ENCODE data around the gene DNER. TPM values are rescaled to one million over a fixed set of nuclear protein-coding genes. Genes with fewer than 3 reads are reported as not detected.

Gene DNER
- total and polyA plus RNA-seq, 5 donors = 13.6 to 41.1 (median 27.2) TPM

- WGBS = 94% methylated on average over 2 of the region's 2 CpGs
- DNase-seq = no peak
- intact Hi-C loops (cut with DNase I) = loop anchor here in 3 of 4 donors (10.0 kb wide), 2 partner anchors 147 to 277 kb away; partner anchors contain the start of gene DNER (in 1 of the 3)
- Histone ChIP-seq H3K4me3 (ENCODE audit: low read length) (no peak overlapping the region), H3K27me3 (ENCODE audit: control insufficient read depth, insufficient read depth) (no peaks in the 10 kb centered on the region), H3K9me3 (ENCODE audit: control insufficient read depth, low read length) (no peaks in the 10 kb centered on the region), H3K27ac (ENCODE audit: low read length) (no peak overlapping the region), H3K4me1 (ENCODE audit: control insufficient read depth, insufficient read depth, low read length) (no peaks in the 10 kb centered on the region)
- ATAC-seq = no peak
These were observed 276.9 kb downstream of the DNER start for GRCh38 chr2:229437467-229437866.

- Histone ChIP-seq H3K4me3 (ENCODE audit: low read length) (no peak overlapping the region), H3K27me3 (ENCODE audit: control insufficient read depth, insufficient read depth) (no peaks in the 10 kb centered on the region), H3K27ac (ENCODE audit: low read length) (no peak overlapping the region), H3K4me1 (ENCODE audit: control insufficient read depth, insufficient read depth, low read length) (no peaks in the 10 kb centered on the region), H3K9me3 (ENCODE audit: control insufficient read depth, low read length) (no peaks in the 10 kb centered on the region)
- intact Hi-C loops (cut with DNase I) = loop anchor here (5.0 to 10.0 kb wide), 3 partner anchors 151 to 283 kb away; partner anchors contain the start of gene DNER (in 1 of the 4)
- DNase-seq = no peak
- ATAC-seq = peak in 1 of 2 donors; percentile 36
- 44% methylated on average over 2 of the region's 2 CpGs for WGBS
These were observed 280.2 kb downstream of the DNER start for GRCh38 chr2:229434187-229434586.

- intact Hi-C loops (cut with DNase I) = loop anchor here (5.0 to 10.0 kb wide), 3 partner anchors 151 to 284 kb away; partner anchors contain the start of gene DNER (in 1 of the 4)
- Histone ChIP-seq H3K27me3 (ENCODE audit: control insufficient read depth, insufficient read depth) (no peaks in the 10 kb centered on the region), H3K4me1 (ENCODE audit: control insufficient read depth, insufficient read depth, low read length) (no peaks in the 10 kb centered on the region), H3K9me3 (ENCODE audit: control insufficient read depth, low read length) (no peaks in the 10 kb centered on the region), H3K4me3 (ENCODE audit: low read length) (no peak overlapping the region), H3K27ac (ENCODE audit: low read length) (no peak overlapping the region)
- 77% methylated on average over 5 of the region's 5 CpGs for WGBS
- DNase-seq (no peak), ATAC-seq (no peak)
These were observed 281.0 kb downstream of the DNER start for GRCh38 chr2:229433351-229433750.

GRCh38 chr2:229431327-229431954, 282.9 kb downstream of the DNER start:
- no peaks in the 10 kb centered on the region for H3K9me3 ChIP-seq (ENCODE audit: control insufficient read depth, low read length)
- DNase-seq = no peak
- intact Hi-C loops (cut with DNase I) = loop anchor here (2.0 to 10.0 kb wide), 4 partner anchors 153 to 286 kb away; partner anchors contain the start of gene DNER (in 1 of the 4)
- no peak overlapping the region for H3K4me3 ChIP-seq (ENCODE audit: low read length)
- no peaks in the 10 kb centered on the region for H3K27me3 ChIP-seq (ENCODE audit: control insufficient read depth, insufficient read depth)
- H3K27ac ChIP-seq (ENCODE audit: low read length) = peak overlapping the region; percentile 19
- WGBS = 25% methylated on average over 2 of the region's 2 CpGs
- H3K4me1 ChIP-seq (ENCODE audit: control insufficient read depth, insufficient read depth, low read length) = no peaks in the 10 kb centered on the region
- peak in 1 of 2 donors; percentile 21 for ATAC-seq

GRCh38 chr2:229429589-229429988, 284.8 kb downstream of the DNER start:
- DNase-seq (peak in 2 of 3 donors; percentile 35 to 65), ATAC-seq (peak; percentile 25 to 78)
- Histone ChIP-seq H3K4me1 (ENCODE audit: control insufficient read depth, insufficient read depth, low read length) (no peaks in the 10 kb centered on the region), H3K27me3 (ENCODE audit: control insufficient read depth, insufficient read depth) (no peaks in the 10 kb centered on the region), H3K27ac (ENCODE audit: low read length) (peak overlapping the region; percentile 30), H3K9me3 (ENCODE audit: control insufficient read depth, low read length) (no peaks in the 10 kb centered on the region), H3K4me3 (ENCODE audit: low read length) (no peak overlapping the region)
- WGBS = 52% methylated on average over 5 of the region's 5 CpGs
- intact Hi-C loops (cut with DNase I) = no loop called here

GRCh38 chr2:229426464-229426863, 287.9 kb downstream of the DNER start:
- 82% methylated on average over 6 of the region's 6 CpGs for WGBS
- no peak overlapping the region for H3K27ac ChIP-seq (ENCODE audit: low read length)
- no peak for DNase-seq
- H3K4me3 ChIP-seq (ENCODE audit: low read length) = no peak overlapping the region
- no peaks in the 10 kb centered on the region for H3K9me3 ChIP-seq (ENCODE audit: control insufficient read depth, low read length)
- no peaks in the 10 kb centered on the region for H3K4me1 ChIP-seq (ENCODE audit: control insufficient read depth, insufficient read depth, low read length)
- intact Hi-C loops (cut with DNase I) = no loop called here
- no peak for ATAC-seq
- no peaks in the 10 kb centered on the region for H3K27me3 ChIP-seq (ENCODE audit: control insufficient read depth, insufficient read depth)

GRCh38 chr2:229425598-229425997, 288.8 kb downstream of the DNER start:
- intact Hi-C loops (cut with DNase I) = no loop called here
- Histone ChIP-seq H3K9me3 (ENCODE audit: control insufficient read depth, low read length) (no peaks in the 10 kb centered on the region), H3K4me1 (ENCODE audit: control insufficient read depth, insufficient read depth, low read length) (no peaks in the 10 kb centered on the region), H3K27ac (ENCODE audit: low read length) (no peak overlapping the region), H3K27me3 (ENCODE audit: control insufficient read depth, insufficient read depth) (no peaks in the 10 kb centered on the region), H3K4me3 (ENCODE audit: low read length) (no peak overlapping the region)
- ATAC-seq = no peak
- WGBS = 72% methylated on average over 9 of the region's 9 CpGs
- peak in 1 of 3 donors; percentile 29 for DNase-seq

- H3K9me3 ChIP-seq (ENCODE audit: control insufficient read depth, low read length) = no peaks in the 10 kb centered on the region
These were observed 292.3 kb downstream of the DNER start for GRCh38 chr2:229422063-229422462.

GRCh38 chr2:229419158-229419557, 295.2 kb downstream of the DNER start:
- H3K27me3 ChIP-seq (ENCODE audit: control insufficient read depth, insufficient read depth) = no peaks in the 10 kb centered on the region
- peaks cover 6% of the 10 kb centered on the region for H3K4me1 ChIP-seq (ENCODE audit: control insufficient read depth, insufficient read depth, low read length)
- H3K4me3 ChIP-seq (ENCODE audit: low read length) = no peak overlapping the region
- intact Hi-C loops (cut with DNase I) = no loop called here
- H3K27ac ChIP-seq (ENCODE audit: low read length) = no peak overlapping the region
- DNase-seq = no peak
- 30% methylated on average over 1 of the region's 1 CpG for WGBS
- H3K9me3 ChIP-seq (ENCODE audit: control insufficient read depth, low read length) = no peaks in the 10 kb centered on the region
- peak; percentile 25 to 40 for ATAC-seq

More at GRCh38 chr2:229422063-229422462, 292.3 kb downstream of the DNER start:
- intact Hi-C loops (cut with DNase I) = no loop called here
- Histone ChIP-seq H3K27ac (ENCODE audit: low read length) (no peak overlapping the region), H3K4me1 (ENCODE audit: control insufficient read depth, insufficient read depth, low read length) (peaks cover 3% of the 10 kb centered on the region), H3K27me3 (ENCODE audit: control insufficient read depth, insufficient read depth) (no peaks in the 10 kb centered on the region), H3K4me3 (ENCODE audit: low read length) (no peak overlapping the region)
- no peak for ATAC-seq
- no peak for DNase-seq
- WGBS = 51% methylated on average over 6 of the region's 6 CpGs

- no peak overlapping the region for H3K4me3 ChIP-seq (ENCODE audit: low read length)
- ATAC-seq = no peak
- DNase-seq = no peak
- H3K4me1 ChIP-seq (ENCODE audit: control insufficient read depth, insufficient read depth, low read length) = peaks cover 6% of the 10 kb centered on the region
- no peaks in the 10 kb centered on the region for H3K9me3 ChIP-seq (ENCODE audit: control insufficient read depth, low read length)
- intact Hi-C loops (cut with DNase I) = no loop called here
- H3K27me3 ChIP-seq (ENCODE audit: control insufficient read depth, insufficient read depth) = no peaks in the 10 kb centered on the region
- WGBS = 75% methylated on average over 7 of the region's 7 CpGs
- H3K27ac ChIP-seq (ENCODE audit: low read length) = no peak overlapping the region
These were observed 296.4 kb downstream of the DNER start for GRCh38 chr2:229417916-229418315.

GRCh38 chr2:229417176-229417575, 297.2 kb downstream of the DNER start:
- Histone ChIP-seq H3K9me3 (ENCODE audit: control insufficient read depth, low read length) (no peaks in the 10 kb centered on the region), H3K27me3 (ENCODE audit: control insufficient read depth, insufficient read depth) (no peaks in the 10 kb centered on the region), H3K4me1 (ENCODE audit: control insufficient read depth, insufficient read depth, low read length) (peaks cover 6% of the 10 kb centered on the region), H3K4me3 (ENCODE audit: low read length) (no peak overlapping the region), H3K27ac (ENCODE audit: low read length) (peak overlapping the region; percentile 54)
- DNase-seq (peak in 2 of 3 donors; percentile 36 to 69), ATAC-seq (peak; percentile 9 to 42)
- 38% methylated on average over 8 of the region's 8 CpGs for WGBS
- intact Hi-C loops (cut with DNase I) = no loop called here
